Upper lobe of left lung (tissue), 6 donors: ENCODE measurements around the gene MYO18B. TPM values are rescaled to one million over a fixed set of nuclear protein-coding genes. Genes with fewer than 3 reads are reported as not detected.

Source experiments
- ATAC-seq, 2 donors: fragments of 200-7000 bp; cut with Tn5 transposase; one replicate each; pipeline ENCODE4 v1.9.1; 2022; ENCODE audit warnings: mild to moderate bottlenecking in 2 of 2, moderate library complexity in 2 of 2; ENCODE audit not compliant: low FRiP score in 2 of 2
- DNase-seq, 2 donors: peaks; one replicate each; pipeline ENCODE4 v3.0.0-alpha.2; 2019 to 2020
- H3K27ac ChIP-seq, 4 donors: fragments of 200-600 bp; sonication (generic); one replicate each; pipeline ENCODE4 v1.5.1; 2016 to 2019
- H3K27me3 ChIP-seq, 4 donors: fragments of 200-600 bp; sonication (generic); one replicate each; pipeline ENCODE4 v1.5.1; 2017 to 2019
- H3K36me3 ChIP-seq, 4 donors: fragments of 200-600 bp; sonication (generic); one replicate each; pipeline ENCODE4 v1.5.1; 2016 to 2019
- H3K4me1 ChIP-seq, 4 donors: fragments of 200-600 bp; sonication (generic); one replicate each; pipeline ENCODE4 v1.5.1; 2018 to 2019
- H3K4me3 ChIP-seq, 4 donors: fragments of 200-600 bp; sonication (generic); one replicate each; pipeline ENCODE4 v1.5.1; 2017 to 2019; ENCODE audit warnings: mild to moderate bottlenecking in 2 of 4, moderate library complexity in 1 of 4
- H3K9me3 ChIP-seq, 4 donors: fragments of 200-600 bp; sonication (generic); one replicate each; pipeline ENCODE4 v1.5.1; 2018 to 2019
- CTCF ChIP-seq, 6 experiments: fragments of 450-650 bp in 4 of 6; fragments of 200-600 bp in 2 of 6; sonication (generic) in 2 of 6; IDR thresholded peaks; one replicate each; pipeline ENCODE4 v1.5.1; 2016 to 2019; ENCODE audit warnings: antibody characterized with exemption in 6 of 6
- EP300 ChIP-seq, 4 donors: sonication (generic); formaldehyde crosslinking; IDR thresholded peaks; one replicate each; pipeline ENCODE4 v1.5.1; 2017; ENCODE audit warnings: antibody characterized with exemption in 4 of 4, control low read depth in 2 of 4
- POLR2A ChIP-seq, 4 donors: fragments of 450-650 bp; IDR thresholded peaks; one replicate each; pipeline ENCODE4 v1.5.1; 2016 to 2017; ENCODE audit warnings: antibody characterized with exemption in 4 of 4, mild to moderate bottlenecking in 2 of 4
- POLR2AphosphoS5 ChIP-seq, 2 donors: sonication (generic); formaldehyde crosslinking; IDR thresholded peaks; one replicate each; pipeline ENCODE4 v1.5.1; 2017; ENCODE audit warnings: antibody characterized with exemption in 2 of 2
- WGBS, 2 donors: methylation state at CpG; one replicate each; pipeline ENCODE4 v1.1.5; 2017 to 2018; 5-methylcytosine and 5-hydroxymethylcytosine counted together
- total RNA-seq, 6 donors: library from RNA; depleted of rRNA in 4 of 6; stranded (reverse); fragments of >200 nt in 4 of 6; gene quantifications; one replicate each; pipeline versions ENCODE4 v1.1.0 to v1.2.1, GENCODE V29; 2016 to 2021
- donor health status: DM: no; HTN: no; CAD: no; lungs with moderate emphysema.
- donor health status: DM: no; HTN: yes; CAD: no; lungs with severe emphysema.

Gene MYO18B
- total RNA-seq, 6 donors from 2014 or later: 0.09 to 1.3 (median 0.17) TPM; not detected in 3

GRCh38 chr22:26027341-26027740 is 285.4 kb downstream of the MYO18B start:
- Histone ChIP-seq H3K4me3 (no peak overlapping the region), H3K27ac (no peak overlapping the region), H3K4me1 (no peaks in the 10 kb centered on the region), H3K36me3 (no peaks in the 10 kb centered on the region), H3K27me3 (no peaks in the 10 kb centered on the region), H3K9me3 (peaks cover 0 to 6% (median 0%) of the 10 kb centered on the region in 4 donors)
- no peak for DNase-seq
- ATAC-seq: no peak
- TF ChIP-seq POLR2A (IDR thresholded peaks at IDR 0.05) (no peak), CTCF (IDR thresholded peaks at IDR 0.05) (no peak), EP300 (IDR thresholded peaks at IDR 0.05) (no peak), POLR2AphosphoS5 (IDR thresholded peaks at IDR 0.05) (no peak)
- whole genome bisulfite sequencing, 2 donors: 88 to 89% methylated on average over 23 of the region's 23 CpGs

DNA sequence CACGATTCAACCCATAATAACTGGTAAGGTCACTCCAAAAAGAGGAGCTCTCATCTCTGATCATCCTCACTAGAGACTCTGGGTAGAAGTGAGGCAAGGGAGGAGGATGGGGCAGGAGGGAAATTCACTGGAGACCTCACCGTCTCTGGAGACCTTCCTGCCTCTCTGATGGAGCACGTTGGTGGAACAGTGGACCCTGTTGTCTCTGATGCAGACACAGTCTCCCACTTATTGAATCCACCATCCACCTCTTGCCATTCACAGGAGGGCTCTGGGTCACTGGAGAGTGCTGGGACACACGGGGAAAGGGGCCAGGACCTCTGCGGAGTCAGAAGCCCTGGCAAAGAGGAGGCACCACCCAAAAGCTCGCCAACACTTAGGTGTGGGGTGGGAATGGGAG is 289.7 kb downstream of the MYO18B start:
- Histone ChIP-seq H3K27ac (no peak overlapping the region), H3K36me3 (no peaks in the 10 kb centered on the region), H3K9me3 (peaks cover 0 to 15% (median 8%) of the 10 kb centered on the region in 4 donors), H3K4me3 (no peak overlapping the region), H3K27me3 (no peaks in the 10 kb centered on the region), H3K4me1 (no peaks in the 10 kb centered on the region)
- ATAC-seq (no peak), DNase-seq (no peak)
- TF ChIP-seq CTCF (IDR thresholded peaks at IDR 0.05) (no peak), POLR2A (IDR thresholded peaks at IDR 0.05) (no peak), POLR2AphosphoS5 (IDR thresholded peaks at IDR 0.05) (no peak), EP300 (IDR thresholded peaks at IDR 0.05) (no peak)
- WGBS, 2 donors: 81 to 96% methylated on average over 4 to 6 of the region's 6 CpGs

- H3K36me3 ChIP-seq: no peaks in the 10 kb centered on the region
- 76 to 81% methylated on average over 7 of the region's 7 CpGs for WGBS, 2 donors
- no peaks in the 10 kb centered on the region for H3K27me3 ChIP-seq
- H3K4me3 ChIP-seq: no peak overlapping the region
- H3K4me1 ChIP-seq: no peaks in the 10 kb centered on the region
- H3K27ac ChIP-seq: no peak overlapping the region
- peaks cover 0 to 18% (median 8%) of the 10 kb centered on the region in 4 donors for H3K9me3 ChIP-seq
- DNase-seq: no peak
- no peak for TF ChIP-seq EP300 (IDR thresholded peaks at IDR 0.05)
- no peak for TF ChIP-seq POLR2AphosphoS5 (IDR thresholded peaks at IDR 0.05)
- TF ChIP-seq POLR2A (IDR thresholded peaks at IDR 0.05): no peak
- TF ChIP-seq CTCF (IDR thresholded peaks at IDR 0.05): no peak
- ATAC-seq: no peak
These were observed 291.1 kb downstream of the MYO18B start for GRCh38 chr22:26033071-26033470.

DNA sequence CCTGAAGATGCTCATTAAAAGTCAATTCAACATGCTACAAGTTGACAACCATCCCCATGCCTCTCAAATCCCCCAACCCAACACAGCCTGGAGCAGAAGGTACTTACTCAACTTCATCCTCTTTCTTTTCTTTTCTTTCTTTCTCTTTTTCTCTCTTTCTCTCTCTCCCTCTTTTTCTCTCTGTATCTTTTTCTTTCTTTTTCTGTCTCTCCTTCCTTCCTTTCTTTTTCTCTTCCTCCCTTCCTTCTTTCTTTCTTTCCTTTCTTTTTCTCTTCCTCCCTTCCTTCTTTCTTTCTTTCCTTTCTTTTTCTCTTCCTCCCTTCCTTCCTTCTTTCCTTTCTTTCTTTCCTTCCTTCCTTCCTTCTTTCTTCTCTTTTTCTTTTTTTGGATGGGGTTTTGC is 291.6 kb downstream of the MYO18B start:
- DNase-seq: no peak
- Histone ChIP-seq H3K4me3 (no peak overlapping the region), H3K4me1 (no peaks in the 10 kb centered on the region), H3K27ac (no peak overlapping the region), H3K27me3 (no peaks in the 10 kb centered on the region), H3K36me3 (no peaks in the 10 kb centered on the region), H3K9me3 (peaks cover 0 to 18% (median 8%) of the 10 kb centered on the region in 4 donors)
- no peak for ATAC-seq
- no peak for TF ChIP-seq CTCF (IDR thresholded peaks at IDR 0.05)

- H3K27me3 ChIP-seq: no peaks in the 10 kb centered on the region
- H3K4me3 ChIP-seq: no peak overlapping the region
- ATAC-seq (no peak), DNase-seq (no peak)
- H3K4me1 ChIP-seq: no peaks in the 10 kb centered on the region
- 83 to 84% methylated on average over 3 of the region's 3 CpGs for WGBS, 2 donors
- TF ChIP-seq POLR2A (IDR thresholded peaks at IDR 0.05) (no peak), CTCF (IDR thresholded peaks at IDR 0.05) (no peak), POLR2AphosphoS5 (IDR thresholded peaks at IDR 0.05) (no peak), EP300 (IDR thresholded peaks at IDR 0.05) (no peak)
- H3K9me3 ChIP-seq: peaks cover 0 to 18% (median 8%) of the 10 kb centered on the region in 4 donors
- no peak overlapping the region for H3K27ac ChIP-seq
- no peaks in the 10 kb centered on the region for H3K36me3 ChIP-seq
These were observed 293.5 kb downstream of the MYO18B start for GRCh38 chr22:26035523-26035922.
